T-cell (primary cell): ENCODE measurements around the gene INPP5A. TPM values are rescaled to one million over a fixed set of nuclear protein-coding genes. Genes with fewer than 3 reads are reported as not detected.

Experiments
- ATAC-seq, 4 experiments: fragments of 200-7000 bp in 3 of 4; fragments of 150-1000 bp in 1 of 4; cut with Tn5 transposase; replicated peaks in 1 of 4; 1 replicate in 3 of 4; 2 replicates in 1 of 4; pipeline ENCODE4 v1.10.0; 2021; ENCODE audit warnings: moderate library complexity in 3 of 4, mild to moderate bottlenecking in 2 of 4, moderate number of reproducible peaks in 1 of 4
- CTCF ChIA-PET, 2 donors: fragments of 300-600 bp; sonication (Branson Sonifier 250); formaldehyde crosslinking; loops; one replicate each; lab custom pipeline; 2022; ENCODE audit warnings: antibody characterized with exemption in 2 of 2; lab: Charles Lee
- POLR2A ChIA-PET, 2 donors: fragments of 300-600 bp; sonication (Branson Sonifier 250); formaldehyde crosslinking; loops; one replicate each; lab custom pipeline; 2022; ENCODE audit warnings: antibody characterized with exemption in 2 of 2; lab: Charles Lee
- DNase-seq, 35 experiments: peaks; one replicate each; pipeline versions ENCODE4 v3.0.0 to v3.0.0-alpha.2; 2013 to 2023
- H3K27ac ChIP-seq: one replicate; pipeline ENCODE4 v1.5.1; 2013; ENCODE audit warnings: low read length
- H3K27me3 ChIP-seq, 2 experiments: replicated peaks in 1 of 2; 1 replicate in 1 of 2; 2 replicates in 1 of 2; pipeline versions ENCODE4 v1.6.1 to v1.7.0; 2013; ENCODE audit warnings: low read length in 1 of 2, mixed read lengths in 1 of 2; ENCODE audit not compliant: control insufficient read depth in 2 of 2, insufficient read depth in 2 of 2; ENCODE audit errors: extremely low read depth in 1 of 2
- H3K36me3 ChIP-seq, 2 donors: 1 replicate in 1 of 2; 2 replicates in 1 of 2; pipeline versions ENCODE4 v1.6.1 to v1.7.0; 2013; ENCODE audit warnings: low read length in 1 of 2; ENCODE audit not compliant: control insufficient read depth in 2 of 2, insufficient read depth in 1 of 2; ENCODE audit errors: extremely low read depth in 1 of 2
- H3K4me1 ChIP-seq, 2 experiments: 1 replicate in 1 of 2; 2 replicates in 1 of 2; pipeline versions ENCODE4 v1.6.1 to v1.7.0; 2013; ENCODE audit warnings: low read length in 2 of 2, mixed read lengths in 1 of 2; ENCODE audit not compliant: insufficient read depth in 2 of 2, control insufficient read depth in 1 of 2; ENCODE audit errors: extremely low read depth in 1 of 2
- H3K4me3 ChIP-seq, 2 donors: 1 replicate in 1 of 2; 2 replicates in 1 of 2; pipeline versions ENCODE4 v1.5.1 to v1.7.0; 2013; ENCODE audit warnings: mild to moderate bottlenecking in 2 of 2, low read length in 1 of 2, moderate library complexity in 1 of 2; ENCODE audit not compliant: control insufficient read depth in 1 of 2; ENCODE audit errors: extremely low read depth in 1 of 2
- H3K9me3 ChIP-seq: 2 replicates; pipeline ENCODE4 v1.7.0; 2013
- H3K27ac Mint-ChIP-seq, 2 donors: one replicate each; pipeline ENCODE4 v1.8.0; 2020 to 2021; ENCODE audit warnings: mild to moderate bottlenecking in 2 of 2, mixed read lengths in 2 of 2
- H3K27me3 Mint-ChIP-seq, 2 donors: one replicate each; pipeline ENCODE4 v1.8.0; 2021 to 2022; ENCODE audit warnings: mixed read lengths in 2 of 2
- H3K36me3 Mint-ChIP-seq: one replicate; pipeline ENCODE4 v1.8.0; 2021; ENCODE audit warnings: mixed read lengths
- H3K4me1 Mint-ChIP-seq, 3 donors: one replicate each; pipeline ENCODE4 v1.8.0; 2020 to 2022; ENCODE audit warnings: mixed read lengths in 3 of 3, mild to moderate bottlenecking in 1 of 3
- H3K4me3 Mint-ChIP-seq, 3 donors: one replicate each; pipeline ENCODE4 v1.8.0; 2020 to 2022; ENCODE audit warnings: mild to moderate bottlenecking in 3 of 3, mixed read lengths in 3 of 3, moderate library complexity in 3 of 3
- H3K9me3 Mint-ChIP-seq, 3 donors: one replicate each; pipeline ENCODE4 v1.8.0; 2020 to 2022; ENCODE audit warnings: mixed read lengths in 3 of 3
- WGBS: methylation state at CpG from one replicate; pipeline ENCODE4 v1.1.5; 2013; ENCODE audit warnings: missing lambda C conversion rate; ENCODE audit not compliant: insufficient coverage; 5-methylcytosine and 5-hydroxymethylcytosine counted together
- total RNA-seq, 35 experiments: library from RNA in 6 of 35; stranded (reverse) in 6 of 35; fragments of 120-200 nt in 1 of 35; gene quantifications; one replicate each; pipeline versions ENCODE4 v1.2.1 to v1.2.4 and lab custom pipeline; 2013 to 2026

INPP5A gene
- total RNA-seq, 5 donors from 2014 or later (not counting 1 experiment from before 2014, with no cell fraction given): 20.9 to 23.1 (median 22.9) TPM

GRCh38 chr10:132786476-132786883, 248.9 kb downstream of the INPP5A start:
- ATAC-seq: no peak
- H3K27me3 Mint-ChIP-seq: peaks cover 0 to 25% of the 10 kb centered on the region in 2 donors
- Histone ChIP-seq H3K27ac (no peak overlapping the region), H3K9me3 (no peaks in the 10 kb centered on the region), H3K4me3 (no peak overlapping the region), H3K27me3 (peaks cover 3 to 64% of the 10 kb centered on the region in 2 experiments), H3K36me3 (peaks cover 0 to 5% of the 10 kb centered on the region in 2 donors), H3K4me1 (peaks cover 0 to 4% of the 10 kb centered on the region in 2 experiments)
- ChIA-PET CTCF (no interaction called here), POLR2A (no interaction called here)
- peaks cover 18% of the 10 kb centered on the region for H3K36me3 Mint-ChIP-seq
- no peak for DNase-seq
- no peaks in the 10 kb centered on the region for H3K9me3 Mint-ChIP-seq
- H3K4me3 Mint-ChIP-seq: no peak overlapping the region
- WGBS: 14% methylated on average over 58 of the region's 58 CpGs
- no peak overlapping the region for H3K27ac Mint-ChIP-seq
- peaks cover 0 to 4% (median 2%) of the 10 kb centered on the region in 3 donors for H3K4me1 Mint-ChIP-seq

GRCh38 chr10:132786884-132787494, 249.4 kb downstream of the INPP5A start:
- no peak overlapping the region for H3K4me3 ChIP-seq
- WGBS: 5% methylated on average over 80 of the region's 80 CpGs
- no peak overlapping the region for H3K27ac Mint-ChIP-seq
- H3K36me3 Mint-ChIP-seq: peaks cover 13% of the 10 kb centered on the region
- H3K36me3 ChIP-seq: peaks cover 0 to under 1% of the 10 kb centered on the region in 2 donors
- H3K9me3 ChIP-seq: no peaks in the 10 kb centered on the region
- H3K4me1 ChIP-seq: peaks cover 0 to 4% of the 10 kb centered on the region in 2 experiments
- no peak overlapping the region for H3K27ac ChIP-seq
- peaks cover 0 to 25% of the 10 kb centered on the region in 2 donors for H3K27me3 Mint-ChIP-seq
- no peaks in the 10 kb centered on the region for H3K9me3 Mint-ChIP-seq
- H3K4me3 Mint-ChIP-seq: no peak overlapping the region
- peaks cover 3 to 66% of the 10 kb centered on the region in 2 experiments for H3K27me3 ChIP-seq
- no peak for ATAC-seq
- no peak for DNase-seq
- ChIA-PET CTCF (no interaction called here), POLR2A (no interaction called here)
- peaks cover 0 to 4% (median 2%) of the 10 kb centered on the region in 3 donors for H3K4me1 Mint-ChIP-seq

- no peak overlapping the region for H3K27ac Mint-ChIP-seq
- WGBS: 4% methylated on average over 59 of the region's 80 CpGs
These were observed 250.1 kb downstream of the INPP5A start for GRCh38 chr10:132787495-132788179.

GRCh38 chr10:132788180-132788830, 250.7 kb downstream of the INPP5A start:
- no peak overlapping the region for H3K4me3 ChIP-seq
- ATAC-seq: no peak
- H3K4me1 ChIP-seq: peaks cover 0 to 4% of the 10 kb centered on the region in 2 experiments
- no peaks in the 10 kb centered on the region for H3K36me3 ChIP-seq
- no peak overlapping the region for H3K27ac ChIP-seq
- no peak overlapping the region for H3K4me3 Mint-ChIP-seq
- DNase-seq: no peak
- H3K36me3 Mint-ChIP-seq: peaks cover 4% of the 10 kb centered on the region
- peaks cover 0 to 4% (median 2%) of the 10 kb centered on the region in 3 donors for H3K4me1 Mint-ChIP-seq
- POLR2A ChIA-PET: no interaction called here
- WGBS: 5% methylated on average over 78 of the region's 79 CpGs
- H3K27ac Mint-ChIP-seq: no peak overlapping the region
- CTCF ChIA-PET: no interaction called here
- no peaks in the 10 kb centered on the region for H3K9me3 Mint-ChIP-seq
- H3K27me3 ChIP-seq: peaks cover 3 to 70% of the 10 kb centered on the region in 2 experiments
- H3K9me3 ChIP-seq: no peaks in the 10 kb centered on the region
- peaks cover 0 to 19% of the 10 kb centered on the region in 2 donors for H3K27me3 Mint-ChIP-seq

More at GRCh38 chr10:132787495-132788179, 250.1 kb downstream of the INPP5A start:
- Mint-ChIP-seq H3K9me3 (no peaks in the 10 kb centered on the region), H3K27me3 (peaks cover 0 to 25% of the 10 kb centered on the region in 2 donors), H3K4me3 (no peak overlapping the region), H3K4me1 (peaks cover 0 to 4% (median 2%) of the 10 kb centered on the region in 3 donors), H3K36me3 (peaks cover 11% of the 10 kb centered on the region)
- Histone ChIP-seq H3K4me3 (no peak overlapping the region), H3K27ac (no peak overlapping the region), H3K27me3 (peaks cover 3 to 66% of the 10 kb centered on the region in 2 experiments), H3K4me1 (peaks cover 0 to 4% of the 10 kb centered on the region in 2 experiments), H3K9me3 (no peaks in the 10 kb centered on the region), H3K36me3 (no peaks in the 10 kb centered on the region)
- ATAC-seq: no peak
- POLR2A ChIA-PET: no interaction called here
- CTCF ChIA-PET: no interaction called here
- no peak for DNase-seq

GRCh38 chr10:132788831-132789219, 251.2 kb downstream of the INPP5A start:
- no peaks in the 10 kb centered on the region for H3K36me3 ChIP-seq
- no peaks in the 10 kb centered on the region for H3K9me3 ChIP-seq
- ATAC-seq: no peak
- CTCF ChIA-PET: no interaction called here
- 3% methylated on average over 30 of the region's 30 CpGs for WGBS
- peaks cover 0 to 2% (median under 1%) of the 10 kb centered on the region in 3 donors for H3K4me1 Mint-ChIP-seq
- peaks cover 0 to 13% of the 10 kb centered on the region in 2 donors for H3K27me3 Mint-ChIP-seq
- no peak overlapping the region for H3K4me3 ChIP-seq
- no peak overlapping the region for H3K27ac Mint-ChIP-seq
- POLR2A ChIA-PET: no interaction called here
- no peak overlapping the region for H3K4me3 Mint-ChIP-seq
- H3K27me3 ChIP-seq: peaks cover 0 to 69% of the 10 kb centered on the region in 2 experiments
- no peak for DNase-seq
- H3K27ac ChIP-seq: no peak overlapping the region
- no peaks in the 10 kb centered on the region for H3K9me3 Mint-ChIP-seq
- H3K36me3 Mint-ChIP-seq: no peaks in the 10 kb centered on the region
- peaks cover 0 to 4% of the 10 kb centered on the region in 2 experiments for H3K4me1 ChIP-seq

- no peak overlapping the region for H3K27ac Mint-ChIP-seq
- H3K4me3 ChIP-seq: no peak overlapping the region
- H3K27ac ChIP-seq: no peak overlapping the region
- peaks cover 0 to 12% of the 10 kb centered on the region in 2 donors for H3K27me3 Mint-ChIP-seq
- H3K4me1 ChIP-seq: peaks cover 0 to 2% of the 10 kb centered on the region in 2 experiments
- no peaks in the 10 kb centered on the region for H3K9me3 ChIP-seq
- DNase-seq (no peak), ATAC-seq (no peak)
- peaks cover 0 to 65% of the 10 kb centered on the region in 2 experiments for H3K27me3 ChIP-seq
- no peaks in the 10 kb centered on the region for H3K9me3 Mint-ChIP-seq
- H3K36me3 ChIP-seq: no peaks in the 10 kb centered on the region
- H3K4me3 Mint-ChIP-seq: no peak overlapping the region
- no peaks in the 10 kb centered on the region for H3K36me3 Mint-ChIP-seq
- H3K4me1 Mint-ChIP-seq: no peaks in the 10 kb centered on the region
- 82% methylated on average over 9 of the region's 15 CpGs for WGBS
- CTCF ChIA-PET: no interaction called here
- POLR2A ChIA-PET: no interaction called here
These were observed 252.1 kb downstream of the INPP5A start for GRCh38 chr10:132789659-132790148.
